HG02970 (cell line): ENCODE data around the gene TCEA2.

Source experiments
- ATAC-seq: cut with Tn5 transposase; IDR thresholded peaks from one replicate; pipeline ENCODE4 v1.9.1; 2021; ENCODE audit warnings: mild to moderate bottlenecking, moderate library complexity, moderate number of reproducible peaks; ENCODE audit not compliant: unreplicated experiment, low FRiP score

The TCEA2 gene

DNA sequence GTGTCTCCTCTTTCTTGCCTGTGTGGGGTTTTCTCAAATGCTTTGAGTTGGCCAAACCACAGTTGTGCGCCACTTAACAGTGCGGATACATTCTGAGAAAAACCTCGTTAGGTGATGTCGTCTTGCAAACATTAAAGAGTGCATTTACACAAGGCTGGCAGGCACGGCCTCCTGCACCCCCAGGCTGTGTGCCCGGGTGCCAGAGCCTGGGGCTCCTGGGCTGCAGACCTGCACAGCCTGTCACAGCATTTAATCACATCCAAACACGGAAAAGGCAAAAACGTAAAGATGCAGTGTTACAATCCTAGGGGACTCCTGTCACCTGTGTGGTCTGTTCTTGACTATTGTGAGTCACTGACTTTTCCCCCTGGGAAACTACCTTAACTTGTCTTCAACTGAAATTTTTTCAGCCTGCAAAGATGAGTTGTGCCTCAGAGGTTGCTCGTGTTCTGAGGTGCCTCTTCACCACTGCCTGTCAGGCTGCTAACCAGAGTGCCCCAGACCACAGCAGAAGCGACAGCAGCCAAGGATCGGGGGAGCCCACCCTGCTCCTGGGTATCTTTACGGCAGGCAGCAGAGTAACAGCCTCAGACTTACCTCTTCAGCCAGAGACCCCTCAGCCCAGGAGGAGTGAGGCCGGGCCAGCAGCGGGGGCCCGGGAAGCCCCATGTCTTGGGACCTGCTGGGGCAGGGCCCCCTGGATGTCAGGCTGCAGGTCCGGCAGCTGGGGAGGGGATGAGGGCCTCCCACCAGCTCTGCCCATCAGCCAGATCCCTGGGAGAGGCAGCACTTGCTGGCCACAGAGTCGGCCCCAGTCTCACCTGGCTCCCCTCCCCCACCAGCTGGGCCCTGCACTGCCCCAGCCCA lies 27.7 kb upstream of the TCEA2 start:
- ATAC-seq = no peak

DNA sequence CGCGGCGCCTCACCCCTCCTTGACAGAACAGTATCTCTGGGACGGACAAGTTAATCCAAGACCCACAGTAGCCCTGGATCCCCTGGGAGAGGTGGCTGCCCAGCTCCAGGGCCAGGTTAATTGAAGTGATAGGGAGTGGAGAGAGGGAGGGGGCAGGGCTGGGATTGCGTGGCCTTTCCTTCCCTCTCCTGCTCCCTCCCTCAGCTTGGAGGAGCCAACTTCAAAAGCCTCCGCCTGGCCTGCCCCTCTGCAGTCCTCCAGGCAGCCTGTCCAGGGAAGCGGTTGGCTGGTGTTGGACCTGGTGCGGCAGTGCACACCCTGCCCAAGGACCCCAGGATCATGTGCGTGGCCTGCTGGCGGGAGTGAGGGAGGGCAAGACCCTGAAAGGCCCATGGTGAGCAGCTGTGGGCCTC lies 27.1 kb upstream of the TCEA2 start, which contains the start of gene C20orf204:
C20orf204 (plus strand) TSS at position 250 of the 413 bp plus-strand sequence; CDS start at position 392, 142 bp downstream.
- ATAC-seq = no peak

DNA sequence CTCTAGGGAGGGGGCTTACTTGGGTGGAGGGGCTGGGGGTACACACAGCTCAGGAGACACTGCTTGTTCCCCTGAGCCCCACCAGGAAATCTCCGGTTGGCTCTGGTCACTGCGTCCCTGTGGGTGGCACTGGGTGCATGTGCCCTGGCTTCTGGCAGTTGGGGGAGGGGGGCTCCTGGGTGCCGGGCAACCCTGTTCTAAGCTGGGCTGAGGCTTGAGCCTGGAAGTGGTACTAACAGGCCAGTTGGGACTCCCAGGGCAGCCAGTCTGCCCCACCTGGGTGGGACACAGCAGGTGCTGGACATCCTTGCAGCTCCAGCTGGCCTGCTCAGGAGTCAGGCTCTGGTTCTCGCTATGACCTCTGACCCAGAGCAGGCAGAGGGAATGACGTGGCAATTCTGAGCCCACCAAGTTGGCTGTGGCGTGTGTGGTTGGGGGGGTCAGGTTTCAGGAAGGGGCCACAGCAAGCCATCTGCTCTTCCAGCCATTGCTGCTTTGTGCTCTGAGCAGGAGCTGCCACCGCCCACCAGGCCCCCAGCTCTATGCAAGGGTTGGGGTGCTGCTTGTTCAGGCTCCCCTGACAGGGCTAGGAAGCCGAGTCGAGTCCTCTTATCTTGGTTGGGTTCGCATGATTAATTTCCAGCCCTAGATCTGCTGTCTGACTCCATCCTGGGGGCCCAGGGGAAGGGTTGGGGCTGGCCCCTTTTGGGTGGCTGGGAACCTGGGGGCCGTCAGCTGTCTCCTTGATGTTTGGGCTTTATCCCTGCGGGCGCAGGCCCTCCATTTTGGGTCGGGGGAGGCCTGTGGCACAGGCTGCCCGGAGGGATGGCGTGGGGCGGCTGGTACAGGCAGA lies 26.4 kb upstream of the TCEA2 start:
- ATAC-seq = no peak

DNA sequence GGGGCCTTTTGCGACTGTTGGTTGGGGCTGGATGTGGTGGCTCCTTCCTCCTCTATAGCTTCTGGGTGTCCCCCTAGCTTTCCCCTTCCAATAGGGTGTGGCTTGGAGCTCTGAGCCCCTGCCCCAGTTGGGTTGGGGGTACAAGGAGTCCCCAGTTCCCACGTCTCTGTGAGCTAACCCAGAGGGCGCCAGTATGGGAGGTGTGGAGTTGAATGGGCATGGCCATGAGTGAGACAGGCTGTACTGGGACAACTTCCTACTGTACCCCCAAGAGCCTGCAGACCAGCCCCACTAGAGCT lies 25.9 kb upstream of the TCEA2 start:
- no peak for ATAC-seq

DNA sequence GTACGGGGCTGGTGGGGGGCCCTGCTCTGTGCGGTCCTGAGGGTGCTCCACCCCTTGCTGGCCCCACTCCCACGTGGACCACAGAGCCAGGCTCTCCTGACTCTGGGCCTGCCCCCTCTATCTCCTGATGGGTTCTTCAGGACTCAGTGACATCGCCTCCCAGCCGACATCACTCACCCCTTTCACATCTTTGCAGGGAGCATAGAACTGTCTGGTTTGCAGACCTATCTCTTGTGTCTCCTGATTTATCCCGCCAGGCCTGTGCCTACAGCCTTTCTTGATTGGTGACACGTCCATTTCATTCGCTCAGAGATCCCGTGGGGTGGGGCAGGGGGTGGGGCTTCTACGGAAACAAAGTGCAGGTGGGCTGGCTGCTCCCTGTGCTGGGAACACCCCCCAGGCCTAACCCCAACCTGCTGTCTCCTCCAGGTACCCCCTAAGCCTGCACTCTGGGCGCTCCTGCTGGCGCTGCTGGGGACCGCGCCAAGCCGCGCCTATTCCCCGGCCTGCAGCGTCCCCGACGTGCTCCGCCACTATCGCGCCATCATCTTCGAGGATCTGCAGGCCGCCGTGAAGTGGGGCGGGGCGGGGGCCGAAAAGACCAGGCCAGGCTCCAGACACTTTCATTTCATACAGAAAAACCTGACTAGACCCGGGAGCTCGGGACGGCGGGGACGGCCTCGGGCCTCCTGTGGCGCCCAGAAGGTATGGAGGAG lies 25.3 kb upstream of the TCEA2 start:
- ATAC-seq = no peak

DNA sequence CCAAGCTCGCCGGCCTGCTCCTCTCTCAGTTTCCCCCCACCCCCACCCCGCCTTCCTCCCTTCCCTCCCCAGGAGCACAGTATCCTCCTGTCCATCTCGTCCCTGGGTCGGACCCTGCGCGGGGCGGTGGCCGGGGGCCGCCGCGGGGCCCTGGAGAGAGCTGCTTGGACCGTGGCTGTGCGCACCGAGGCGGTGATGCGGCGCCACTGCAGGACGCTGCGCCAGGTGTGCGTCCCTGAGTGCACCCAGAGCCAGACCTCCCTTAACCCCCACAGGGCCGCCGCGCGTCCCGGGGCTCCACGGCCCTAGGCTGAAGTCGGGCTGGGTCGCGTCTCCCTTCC lies 24.8 kb upstream of the TCEA2 start:
- ATAC-seq = peak; percentile 26

DNA sequence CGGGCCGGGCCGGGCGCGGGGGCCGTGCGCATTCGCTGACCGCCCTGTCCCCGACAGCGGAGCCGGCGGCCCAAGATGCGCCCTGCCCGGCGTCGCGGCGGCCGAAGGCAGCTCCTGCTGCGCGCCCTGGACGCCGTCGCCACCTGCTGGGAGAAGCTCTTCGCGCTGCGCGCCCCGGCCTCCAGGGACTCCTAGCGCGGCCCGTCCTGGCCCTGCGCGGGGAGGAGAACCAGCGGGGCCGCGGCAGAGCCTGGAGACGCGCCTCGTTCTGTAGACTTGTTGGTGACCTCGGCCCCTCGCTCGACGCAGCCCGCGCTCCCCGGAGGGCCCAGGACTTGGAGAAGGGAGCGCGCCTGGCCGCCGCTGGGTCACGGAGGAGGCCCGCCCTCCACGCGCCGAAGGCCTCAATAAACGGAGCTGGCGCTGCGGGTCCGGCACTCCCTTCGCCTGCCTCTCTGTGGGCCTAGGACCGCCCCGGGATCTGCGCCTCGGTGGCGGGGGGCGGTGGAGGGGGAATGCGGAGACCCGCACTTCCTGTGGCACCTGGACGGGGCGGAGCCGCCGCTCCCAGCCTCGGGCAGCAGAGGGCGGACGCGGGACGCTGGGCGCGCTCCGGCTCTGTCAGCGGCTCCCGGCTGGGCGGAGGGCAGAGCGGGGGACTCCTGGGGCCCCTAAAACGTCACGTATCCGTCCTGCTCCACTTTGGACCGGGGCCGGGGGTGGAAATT lies 24.3 kb upstream of the TCEA2 start:
- ATAC-seq = peak; percentile 50

DNA sequence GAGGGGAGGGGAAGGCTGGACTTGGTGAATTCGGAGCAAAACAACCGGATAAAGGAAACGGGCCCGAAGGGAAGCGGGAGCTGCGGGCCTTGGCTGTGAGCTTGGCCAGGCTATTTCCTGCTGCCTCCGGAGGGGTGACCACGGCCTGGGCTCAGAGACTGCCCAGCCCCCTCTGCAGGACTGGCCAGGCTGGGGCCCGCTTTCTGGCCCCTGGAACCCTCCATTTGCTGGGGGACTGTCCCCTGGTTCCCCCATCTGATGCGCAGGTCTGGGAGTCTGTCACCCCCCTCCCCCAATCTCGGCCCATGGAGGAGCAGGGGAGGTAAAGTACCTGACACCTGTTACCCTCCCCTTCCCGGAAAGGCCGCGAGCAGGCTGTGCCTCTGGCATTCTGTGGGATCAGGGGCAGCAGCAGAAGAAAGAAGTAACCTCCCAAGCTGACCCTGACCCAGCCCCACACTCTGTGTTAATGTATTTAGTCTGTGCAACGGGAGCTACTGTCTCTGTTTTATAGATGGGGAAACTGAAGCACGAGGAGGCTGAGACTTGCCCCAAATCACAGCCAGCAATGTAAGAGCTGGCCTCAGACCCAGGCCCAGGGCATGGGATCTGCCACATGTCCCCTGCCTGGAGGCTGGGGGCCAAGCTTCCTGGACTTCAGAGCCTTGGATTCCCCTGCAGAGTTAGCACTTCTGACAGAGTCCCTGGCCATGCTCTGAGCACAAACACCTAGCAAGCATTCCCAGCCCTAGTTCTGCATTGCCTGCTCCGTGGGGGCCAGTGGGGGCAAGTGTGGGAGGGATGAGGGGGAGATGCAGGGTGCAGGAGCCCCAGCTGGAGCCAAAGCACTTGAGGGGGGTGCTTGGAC lies 23.5 kb upstream of the TCEA2 start:
- no peak for ATAC-seq

DNA sequence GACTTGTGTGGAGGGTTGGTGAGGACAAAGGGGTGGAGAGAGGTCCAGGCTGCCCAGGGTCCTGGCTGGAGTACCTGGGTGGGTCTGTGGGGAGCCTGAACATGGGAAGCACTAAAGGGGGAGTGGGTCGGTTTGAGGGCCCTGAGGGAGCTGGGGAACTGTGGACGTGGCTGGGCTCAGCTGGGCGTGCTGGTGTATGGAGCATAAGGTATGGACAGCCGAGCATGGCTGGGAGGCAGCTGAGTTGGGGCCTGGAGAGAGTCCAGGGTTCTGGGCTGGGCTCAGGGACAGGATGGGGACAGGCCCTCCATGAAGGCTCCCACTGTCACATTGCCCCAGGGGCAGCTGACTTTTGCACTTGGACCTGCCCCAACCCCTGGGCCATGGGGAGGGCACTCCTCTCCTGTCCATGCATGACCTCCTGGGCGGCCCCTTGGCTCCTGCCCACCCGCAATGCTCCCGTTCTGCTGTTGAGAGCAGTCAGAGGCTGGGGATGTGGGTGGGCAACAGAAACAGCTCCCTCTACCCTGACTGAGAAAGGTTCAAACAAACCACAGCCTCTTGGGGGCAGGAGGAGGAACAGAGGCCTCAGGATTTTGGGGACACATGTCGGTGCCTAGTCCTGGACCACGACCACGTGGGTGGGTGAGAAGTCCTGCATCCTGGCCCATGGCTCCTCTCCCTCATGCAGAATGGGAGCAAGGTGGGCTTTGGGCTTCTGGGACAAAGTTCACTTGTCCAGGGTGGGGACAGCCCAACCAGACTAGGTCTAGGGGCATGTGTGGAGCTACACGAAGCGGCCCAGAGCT lies 22.6 kb upstream of the TCEA2 start:
- no peak for ATAC-seq

DNA sequence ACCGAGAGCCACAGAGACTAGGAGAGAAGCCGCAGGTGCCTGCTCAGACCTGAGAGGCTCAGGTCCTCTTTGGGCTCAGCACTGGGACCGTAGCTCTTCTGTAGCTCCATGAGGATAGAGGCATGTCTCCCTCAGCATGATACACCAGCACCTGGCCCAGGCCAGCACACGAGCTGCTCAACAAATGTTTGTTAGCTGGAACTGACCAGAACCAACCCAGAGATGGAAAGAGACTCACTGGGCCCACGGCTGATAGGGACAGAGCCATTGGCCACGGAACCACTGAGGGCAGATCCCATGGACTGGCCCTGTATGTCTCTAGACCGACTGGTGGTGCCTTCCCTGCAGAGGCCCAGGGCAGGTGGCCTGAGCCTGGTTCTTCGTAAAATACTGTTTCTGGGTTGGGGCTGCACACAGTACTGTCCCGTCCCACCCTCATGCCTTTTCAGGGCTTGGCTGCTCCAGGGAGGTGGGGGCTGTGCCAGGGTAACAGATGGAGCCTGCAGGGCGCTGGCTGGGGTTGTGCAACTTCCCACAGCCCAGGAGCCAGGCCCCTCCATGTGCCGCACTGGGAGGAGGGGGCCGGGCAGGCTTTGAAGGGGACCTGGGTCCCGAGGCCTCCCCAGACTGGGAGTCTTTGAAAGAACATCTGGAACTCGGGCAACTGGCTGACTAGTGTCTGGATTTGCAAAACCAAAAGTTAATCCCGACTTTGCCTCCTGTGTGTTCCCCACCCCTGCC lies 21.8 kb upstream of the TCEA2 start:
- no peak for ATAC-seq

DNA sequence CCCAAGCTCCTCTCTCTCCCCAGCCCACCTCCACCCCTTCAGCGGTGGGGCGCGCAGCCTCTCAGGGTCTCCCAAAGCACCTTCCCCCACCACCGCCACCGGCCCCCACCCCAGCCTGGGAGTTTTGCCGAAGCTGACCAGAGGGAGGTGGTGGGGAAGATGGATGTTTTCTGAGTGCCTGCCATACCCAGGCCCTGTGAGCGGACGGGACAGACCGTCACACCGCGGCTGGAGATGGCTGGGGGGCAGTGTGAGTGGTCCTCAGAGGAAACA lies 21.3 kb upstream of the TCEA2 start:
- no peak for ATAC-seq

DNA sequence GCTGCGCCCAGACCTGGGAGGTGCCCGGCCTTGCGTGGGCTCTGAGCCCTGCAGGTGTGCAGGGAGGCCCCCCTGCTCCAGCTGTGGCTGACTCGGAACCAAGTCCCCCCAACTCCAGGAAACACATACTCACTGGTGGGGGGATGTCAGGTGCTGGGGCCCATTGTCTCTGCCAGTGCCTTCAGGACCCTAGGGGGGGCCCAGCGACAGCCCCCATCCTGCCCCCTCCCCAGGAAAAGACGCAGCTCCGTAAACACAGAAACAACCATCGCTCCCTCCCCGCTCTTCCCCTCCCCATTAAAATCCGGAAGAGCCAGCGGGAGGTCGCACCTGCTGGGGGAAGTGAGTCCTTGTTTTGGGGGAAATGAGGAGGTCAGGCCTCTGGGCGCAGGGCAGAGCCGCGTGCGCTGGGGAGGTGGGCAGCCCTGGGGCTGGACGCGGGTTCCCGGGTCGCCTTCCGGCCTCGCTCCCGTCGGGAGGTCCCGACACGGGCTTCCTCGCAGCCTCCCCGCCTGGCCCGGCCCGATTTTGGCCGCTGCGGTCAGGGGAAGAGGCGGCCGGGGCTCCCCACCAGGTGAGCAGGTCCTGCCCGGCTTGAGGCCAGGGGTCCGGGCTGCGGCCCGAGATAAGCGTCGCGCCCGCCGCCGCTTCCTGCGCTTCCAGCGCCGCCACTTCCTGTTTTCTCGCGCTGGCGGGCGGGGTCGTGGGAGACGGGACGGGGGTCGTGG lies 20.8 kb upstream of the TCEA2 start:
- ATAC-seq = no peak

DNA sequence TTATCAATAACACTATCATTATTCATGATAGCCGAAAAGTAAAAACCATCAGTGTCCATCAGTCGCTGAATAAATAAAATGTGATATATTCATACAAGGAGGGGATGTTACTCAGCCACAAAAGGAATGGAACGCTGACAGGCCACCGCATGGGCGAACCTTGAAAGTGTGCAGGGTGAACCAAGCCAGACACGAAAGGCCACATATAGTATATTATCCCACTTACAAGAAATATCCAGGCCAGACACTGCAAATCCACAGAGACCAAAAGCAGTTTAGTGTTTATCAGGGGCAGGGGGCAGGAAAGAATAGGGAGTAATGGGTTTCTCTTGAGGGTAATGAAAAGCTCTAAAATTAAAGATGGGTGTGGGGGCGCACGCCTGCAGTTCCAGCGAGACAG lies 19.2 kb upstream of the TCEA2 start:
- no peak for ATAC-seq

DNA sequence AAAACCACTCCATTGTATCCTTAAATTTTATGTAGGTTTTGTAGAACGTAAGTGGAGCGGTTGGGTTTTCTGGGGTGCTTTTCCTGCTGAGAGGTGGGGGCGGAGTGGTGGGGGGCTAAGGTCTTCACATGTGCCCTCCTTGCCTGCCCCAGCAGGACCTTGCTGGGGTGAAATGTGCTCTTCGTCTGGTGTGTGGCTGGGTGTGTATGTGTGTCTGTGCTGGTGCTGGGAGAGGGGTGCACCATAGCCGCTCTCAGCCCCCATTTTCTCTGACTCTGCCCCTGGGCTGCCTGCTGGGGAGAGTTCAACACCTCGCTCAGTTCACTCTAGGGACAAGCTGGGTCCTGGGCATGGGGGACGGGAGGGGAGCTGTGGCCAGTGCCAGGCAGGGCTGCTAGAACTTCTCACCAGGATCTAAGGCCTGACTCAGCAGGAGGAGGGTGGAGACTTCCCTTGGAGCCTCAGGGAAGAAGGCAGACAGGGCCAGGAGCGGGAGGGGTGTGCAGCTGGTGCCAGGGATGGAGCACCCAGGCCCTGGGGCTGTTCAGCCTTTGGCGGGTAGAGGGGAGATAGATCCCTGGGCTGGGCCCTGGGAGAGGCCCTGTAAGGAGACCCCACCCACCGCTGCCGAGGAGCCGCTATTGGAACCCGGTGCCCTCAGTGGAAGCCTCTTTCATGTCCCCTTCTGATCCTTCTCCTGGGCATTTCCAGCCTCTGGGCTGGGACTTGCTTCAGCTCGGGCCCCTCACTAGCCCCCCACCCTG lies 18.3 kb upstream of the TCEA2 start:
- no peak for ATAC-seq

DNA sequence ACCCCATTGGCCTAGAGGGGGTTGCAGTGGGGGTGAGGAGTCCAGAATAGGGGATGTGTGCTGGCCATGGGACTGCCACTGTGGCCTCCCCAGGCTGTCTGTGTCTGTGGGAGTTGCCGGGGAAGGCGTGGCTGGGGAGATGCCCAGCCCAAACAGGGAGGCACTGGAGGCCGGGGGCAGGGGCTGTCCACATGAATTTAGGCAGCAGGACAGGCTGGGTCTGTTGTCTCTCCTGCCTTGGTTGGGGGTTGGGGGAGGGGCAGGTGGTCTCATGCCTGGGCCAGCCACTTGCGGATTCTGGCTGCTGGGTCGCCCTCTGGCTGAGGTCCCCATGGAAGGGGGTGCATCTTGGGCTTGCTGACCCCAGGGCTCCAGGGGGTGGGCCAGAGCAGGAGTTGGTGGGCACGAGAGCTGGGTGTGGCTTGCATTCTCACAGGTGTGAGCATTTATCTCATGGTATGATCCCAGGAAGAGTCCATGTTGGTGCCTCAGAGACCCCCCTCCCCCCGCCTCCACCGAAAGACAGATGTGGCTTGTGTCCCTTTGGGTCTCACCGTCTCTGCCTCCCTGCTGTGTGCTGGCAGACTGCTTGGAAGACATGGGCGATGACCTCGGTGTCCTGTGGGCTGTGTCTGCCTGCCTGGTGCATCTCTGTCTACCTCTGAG lies 17.5 kb upstream of the TCEA2 start:
- no peak for ATAC-seq

DNA sequence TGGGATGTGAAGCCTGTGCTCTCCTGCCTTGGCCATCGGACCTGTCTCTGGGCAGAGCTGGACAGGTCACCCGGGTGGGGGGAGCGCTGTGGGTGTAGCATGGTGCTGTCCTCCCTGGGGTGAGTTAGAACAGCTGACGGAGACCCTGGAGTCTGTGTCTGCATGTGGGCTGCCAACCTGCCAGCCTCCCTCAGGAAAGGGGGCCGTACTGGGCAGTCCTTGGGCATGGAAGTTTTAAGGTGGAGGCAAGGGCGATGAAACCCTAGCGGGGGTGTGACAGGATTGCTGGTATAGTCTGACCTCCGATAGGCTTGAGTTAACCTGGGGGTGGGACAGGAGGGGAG lies 16.0 kb upstream of the TCEA2 start:
- no peak for ATAC-seq

DNA sequence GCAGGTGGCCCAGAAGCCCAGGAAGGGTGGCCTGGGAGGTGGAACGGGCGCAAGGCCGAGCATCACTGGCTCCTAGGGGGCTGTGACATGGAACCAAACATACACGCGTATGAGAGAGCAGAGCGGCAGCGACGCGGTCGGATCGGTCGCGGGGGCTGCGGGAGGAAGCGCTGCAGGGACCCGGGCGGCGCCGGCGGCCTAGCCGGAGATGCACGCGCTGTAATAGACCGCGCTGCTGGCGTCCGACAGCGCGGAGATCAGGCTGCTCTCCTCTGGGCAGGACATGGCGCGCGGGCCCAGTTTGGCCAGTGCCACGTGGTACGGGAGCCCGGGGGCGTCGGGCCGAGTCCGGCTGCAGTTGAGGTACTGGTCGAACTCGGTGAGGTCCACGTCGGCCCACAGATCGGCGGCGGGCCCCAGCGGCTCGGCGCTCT lies 15.0 kb upstream of the TCEA2 start:
- no peak for ATAC-seq
